H9 (cell line): ENCODE data around the gene USP34. TPM values are rescaled to one million over a fixed set of nuclear protein-coding genes. Genes with fewer than 3 reads are reported as not detected.

Experiments
- DNase-seq: peaks from one replicate; pipeline ENCODE4 v3.0.0-alpha.2; 2017
- H2AFZ ChIP-seq: one replicate; pipeline ENCODE4 v1.6.1; 2013; ENCODE audit warnings: mild to moderate bottlenecking, low read length, control low read depth, moderate library complexity
- H2AK5ac ChIP-seq: 2 replicates; pipeline ENCODE4 v1.6.1; 2013; ENCODE audit warnings: low read length, control low read depth, mixed read lengths; ENCODE audit not compliant: insufficient read length
- H2BK120ac ChIP-seq: one replicate; pipeline ENCODE4 v1.6.1; 2013; ENCODE audit warnings: low read depth, mild to moderate bottlenecking, low read length, control low read depth, inconsistent platforms; ENCODE audit not compliant: poor library complexity, severe bottlenecking
- H2BK12ac ChIP-seq: 2 replicates; pipeline ENCODE4 v1.6.1; 2013; ENCODE audit warnings: low read length, control low read depth, mixed read lengths, low read depth; ENCODE audit not compliant: insufficient read length
- H2BK15ac ChIP-seq: 2 replicates; pipeline ENCODE4 v1.6.1; 2013; ENCODE audit warnings: low read depth, low read length, control low read depth
- H2BK20ac ChIP-seq: one replicate; pipeline ENCODE4 v1.6.1; 2013; ENCODE audit warnings: low read depth, mild to moderate bottlenecking, low read length, control low read depth, inconsistent platforms; ENCODE audit not compliant: poor library complexity, severe bottlenecking
- H2BK5ac ChIP-seq: 2 replicates; pipeline ENCODE4 v1.6.1; 2013; ENCODE audit warnings: low read length, control low read depth, mixed read lengths; ENCODE audit not compliant: insufficient read length
- H3K14ac ChIP-seq: 2 replicates; pipeline ENCODE4 v1.6.1; 2013; ENCODE audit warnings: low read length, control low read depth; ENCODE audit not compliant: insufficient read depth
- H3K18ac ChIP-seq: 2 replicates; pipeline ENCODE4 v1.6.1; 2013; ENCODE audit warnings: low read depth, mild to moderate bottlenecking, mixed read lengths, low read length, control low read depth; ENCODE audit not compliant: insufficient read length
- H3K23ac ChIP-seq: 2 replicates; pipeline ENCODE4 v1.6.1; 2013; ENCODE audit warnings: low read length, control low read depth, mixed read lengths, low read depth; ENCODE audit not compliant: insufficient read length
- H3K23me2 ChIP-seq: 2 replicates; pipeline ENCODE4 v1.6.1; 2013; ENCODE audit warnings: low read depth, mild to moderate bottlenecking, mixed read lengths, low read length, control low read depth; ENCODE audit not compliant: insufficient read length, poor library complexity, severe bottlenecking
- H3K27ac ChIP-seq: 2 replicates; pipeline ENCODE4 v1.5.1; 2013; ENCODE audit warnings: low read length, control low read depth, mixed read lengths, low read depth; ENCODE audit not compliant: insufficient read length
- H3K27me3 ChIP-seq: 2 replicates; pipeline ENCODE4 v1.6.1; 2013; ENCODE audit warnings: low read length, control low read depth, inconsistent platforms; ENCODE audit not compliant: insufficient read depth
- H3K4ac ChIP-seq: 2 replicates; pipeline ENCODE4 v1.6.1; 2013; ENCODE audit warnings: low read depth, mild to moderate bottlenecking, control low read depth, inconsistent platforms, low read length, moderate library complexity
- H3K4me1 ChIP-seq: 2 replicates; pipeline ENCODE4 v1.6.1; 2013; ENCODE audit warnings: low read length, control low read depth, inconsistent platforms; ENCODE audit not compliant: insufficient read depth
- H3K4me2 ChIP-seq: 2 replicates; pipeline ENCODE4 v1.6.1; 2013; ENCODE audit warnings: low read length, control low read depth, mixed read lengths; ENCODE audit not compliant: insufficient read length, insufficient read depth
- H3K56ac ChIP-seq: 2 replicates; pipeline ENCODE4 v1.6.1; 2013; ENCODE audit warnings: low read depth, mild to moderate bottlenecking, mixed read lengths, low read length, control low read depth; ENCODE audit not compliant: insufficient read length
- H3K79me1 ChIP-seq: 2 replicates; pipeline ENCODE4 v1.6.1; 2013; ENCODE audit warnings: low read depth, mild to moderate bottlenecking, moderate library complexity, low read length, control low read depth, inconsistent platforms; ENCODE audit not compliant: insufficient read depth, poor library complexity, severe bottlenecking
- H3K79me2 ChIP-seq: 2 replicates; pipeline ENCODE4 v1.6.1; 2013; ENCODE audit warnings: low read length, control low read depth, inconsistent platforms; ENCODE audit not compliant: insufficient read depth
- H3K9ac ChIP-seq: 2 replicates; pipeline ENCODE4 v1.6.1; 2013; ENCODE audit warnings: low read length, control low read depth, mixed read lengths; ENCODE audit not compliant: insufficient read length; ENCODE audit errors: extremely low read depth
- H3K9me3 ChIP-seq: one replicate; pipeline ENCODE4 v1.6.1; 2013; ENCODE audit warnings: low read depth, low read length, inconsistent platforms; ENCODE audit not compliant: control insufficient read depth
- H3T11ph ChIP-seq: one replicate; pipeline ENCODE4 v1.6.1; 2013; ENCODE audit warnings: mild to moderate bottlenecking, low read length, control low read depth, inconsistent platforms
- H4K20me1 ChIP-seq: one replicate; pipeline ENCODE4 v1.6.1; 2013; ENCODE audit not compliant: control insufficient read depth, insufficient read length, insufficient read depth
- H4K5ac ChIP-seq: 2 replicates; pipeline ENCODE4 v1.6.1; 2013; ENCODE audit warnings: low read depth, mild to moderate bottlenecking, mixed read lengths, low read length, control low read depth; ENCODE audit not compliant: insufficient read length
- H4K8ac ChIP-seq: replicated peaks from 2 replicates; pipeline ENCODE4 v1.6.1; 2013; ENCODE audit warnings: low read length, control low read depth, mixed read lengths, low read depth; ENCODE audit not compliant: insufficient read length
- H4K91ac ChIP-seq: 2 replicates; pipeline ENCODE4 v1.6.1; 2013; ENCODE audit warnings: low read depth, mild to moderate bottlenecking, moderate library complexity, mixed read lengths, low read length, control low read depth; ENCODE audit not compliant: insufficient read length
- H3K27ac Mint-ChIP-seq, 3 experiments: 2 replicates in 2 of 3; 3 replicates in 1 of 3; pipeline ENCODE4 v1.8.0; 2020 to 2021; ENCODE audit warnings: mixed read lengths in 3 of 3, mild to moderate bottlenecking in 1 of 3, moderate library complexity in 1 of 3
- H3K27me3 Mint-ChIP-seq: 2 replicates; pipeline ENCODE4 v1.8.0; 2021; ENCODE audit warnings: low read depth, mild to moderate bottlenecking, moderate library complexity, mixed read lengths
- H3K36me3 Mint-ChIP-seq, 3 experiments: 2 replicates in 2 of 3; 3 replicates in 1 of 3; pipeline ENCODE4 v1.8.0; 2020 to 2021; ENCODE audit warnings: low read depth in 3 of 3, mixed read lengths in 3 of 3; ENCODE audit not compliant: insufficient read depth in 1 of 3
- H3K4me1 Mint-ChIP-seq, 2 experiments: 2 replicates each; pipeline ENCODE4 v1.8.0; 2020; ENCODE audit warnings: mixed read lengths in 2 of 2
- H3K4me3 Mint-ChIP-seq, 2 experiments: 2 replicates in 1 of 2; 3 replicates in 1 of 2; pipeline ENCODE4 v1.8.0; 2020 to 2021; ENCODE audit warnings: mild to moderate bottlenecking in 2 of 2, mixed read lengths in 2 of 2, moderate library complexity in 1 of 2
- H3K9me3 Mint-ChIP-seq, 2 experiments: 2 replicates in 1 of 2; 3 replicates in 1 of 2; pipeline ENCODE4 v1.8.0; 2020; ENCODE audit warnings: mild to moderate bottlenecking in 2 of 2, mixed read lengths in 2 of 2, moderate library complexity in 1 of 2
- CTCF ChIP-seq: fragments of 200-600 bp; sonication (generic); conservative IDR thresholded peaks from 3 replicates; pipeline ENCODE4 v1.8.0; 2021; ENCODE audit warnings: antibody characterized with exemption, mild to moderate bottlenecking
- WGBS: extraction: QIAGEN DNeasy Blood & Tissue Kit; methylation state at CpG from one replicate; pipeline ENCODE4 v1.1.7; 2013; ENCODE audit warnings: missing lambda C conversion rate, low lambda C conversion rate, mixed read lengths; ENCODE audit not compliant: insufficient read length; ENCODE audit errors: extremely low coverage; 5-methylcytosine and 5-hydroxymethylcytosine counted together
- total RNA-seq: library from RNA; stranded (reverse); gene quantifications from 2 replicates; pipeline ENCODE4 v1.2.1, GENCODE V29; 2021

The USP34 gene
- total RNA-seq, 1 experiment from 2014 or later: 93.9 TPM

- Histone ChIP-seq H3K14ac (no peak overlapping the region), H3T11ph (no peak overlapping the region), H2BK5ac (no peak overlapping the region), H3K4me2 (no peak overlapping the region), H3K27ac (no peak overlapping the region), H3K4me1 (no peaks in the 10 kb centered on the region), H2AK5ac (no peak overlapping the region), H4K5ac (no peak overlapping the region), H3K27me3 (no peaks in the 10 kb centered on the region), H2BK15ac (no peak overlapping the region), H2AFZ (no peak overlapping the region), H3K9ac (no peak overlapping the region), H4K91ac (no peak overlapping the region), H2BK120ac (no peak overlapping the region), H3K9me3 (no peaks in the 10 kb centered on the region), H3K4ac (no peak overlapping the region), H3K79me2 (peaks cover 2% of the 10 kb centered on the region; the same call in 1 of the 2 replicates), H3K79me1 (peaks cover 8% of the 10 kb centered on the region), H2BK12ac (no peak overlapping the region), H4K8ac (no peak overlapping the region), H3K23ac (no peak overlapping the region), H4K20me1 (no peaks in the 10 kb centered on the region), H3K18ac (no peak overlapping the region), H2BK20ac (no peak overlapping the region), H3K56ac (no peak overlapping the region), H3K23me2 (no peaks in the 10 kb centered on the region)
- H3K27ac Mint-ChIP-seq: no peak overlapping the region
- peaks cover 16 to 22% of the 10 kb centered on the region in 2 experiments for H3K4me1 Mint-ChIP-seq
- H3K4me3 Mint-ChIP-seq: no peak overlapping the region
- no peak for DNase-seq
- TF ChIP-seq CTCF: no peak
- no CpG with 5 or more reads among the region's 1 CpG for WGBS
- peaks cover 8 to 13% of the 10 kb centered on the region in 2 experiments for H3K9me3 Mint-ChIP-seq
- no peaks in the 10 kb centered on the region; the same call in 1 of the 2 replicates for H3K27me3 Mint-ChIP-seq
- peaks cover 22 to 31% (median 30%) of the 10 kb centered on the region in 3 experiments for H3K36me3 Mint-ChIP-seq
Measured at GRCh38 chr2:61356958-61357350, 113.9 kb downstream of the USP34 start.
